Heart right ventricle (tissue), 16 donors: ENCODE measurements around the gene SPECC1L. TPM values are rescaled to one million over a fixed set of nuclear protein-coding genes. Genes with fewer than 3 reads are reported as not detected.

Experiments
- ATAC-seq, 8 donors: fragments of 200-7000 bp; cut with Tn5 transposase; one replicate each; pipeline ENCODE4 v1.9.1; 2020; ENCODE audit warnings: mild to moderate bottlenecking in 8 of 8, moderate library complexity in 8 of 8, moderate number of reproducible peaks in 1 of 8
- DNase-seq, 2 donors: peaks; one replicate each; pipeline ENCODE4 v3.0.0-alpha.2; 2020
- H3K27ac ChIP-seq, 10 donors: fragments of 200-600 bp; sonication (generic) in 2 of 10; one replicate each; pipeline versions ENCODE4 v1.5.0 to v1.8.0; 2020 to 2022; ENCODE audit warnings: mild to moderate bottlenecking in 3 of 10
- H3K27me3 ChIP-seq, 7 donors: fragments of 200-600 bp; one replicate each; pipeline ENCODE4 v1.8.0; 2021 to 2022; ENCODE audit warnings: mild to moderate bottlenecking in 2 of 7
- H3K36me3 ChIP-seq, 9 donors: fragments of 200-600 bp; sonication (generic) in 1 of 9; one replicate each; pipeline versions ENCODE4 v1.5.0 to v1.8.0; 2020 to 2022; ENCODE audit warnings: mild to moderate bottlenecking in 2 of 9
- H3K4me1 ChIP-seq, 9 donors: fragments of 200-600 bp; sonication (generic) in 1 of 9; one replicate each; pipeline versions ENCODE4 v1.5.0 to v1.8.0; 2020 to 2022; ENCODE audit warnings: mild to moderate bottlenecking in 4 of 9
- H3K4me3 ChIP-seq, 10 donors: fragments of 200-600 bp; sonication (generic) in 2 of 10; one replicate each; pipeline versions ENCODE4 v1.5.0 to v1.8.0; 2020 to 2022; ENCODE audit warnings: mild to moderate bottlenecking in 7 of 10, moderate library complexity in 2 of 10
- H3K9me3 ChIP-seq, 11 donors: fragments of 200-600 bp in 10 of 11; sonication (generic) in 2 of 11; one replicate each; pipeline versions ENCODE4 v1.5.0 to v1.8.0; 2013 to 2022; ENCODE audit warnings: mild to moderate bottlenecking in 2 of 11, control low read depth in 1 of 11, moderate library complexity in 1 of 11
- CTCF ChIP-seq, 9 donors: fragments of 200-600 bp; sonication (generic) in 2 of 9; IDR thresholded peaks; one replicate each; pipeline versions ENCODE4 v1.5.0 to v1.8.0; 2021 to 2022; ENCODE audit warnings: antibody characterized with exemption in 9 of 9, mild to moderate bottlenecking in 5 of 9, moderate library complexity in 1 of 9
- WGBS, 2 donors: extraction: QIAGEN DNeasy Blood & Tissue Kit; methylation state at CpG; one replicate each; pipeline ENCODE4 v1.1.7; 2013; ENCODE audit warnings: inconsistent platforms in 1 of 2; 5-methylcytosine and 5-hydroxymethylcytosine counted together
- intact Hi-C, 10 donors: fragments of 100-400 bp; cut with DNase I; formaldehyde crosslinking; loops; one replicate each; pipeline versions ENCODE4 v1.11.1 to v1.14.2; 2022
- polyA plus RNA-seq, 2 donors: library from polyadenylated mRNA; stranded (reverse); fragments of 200-250 nt; gene quantifications; one replicate each; pipeline ENCODE4 v1.2.3, GENCODE V29; 2013
- total RNA-seq, 10 donors: library from RNA; stranded (reverse); fragmentation: NEBNext Ultra II Directional in 3 of 10; extraction: Animal tissue kit (Norgen Biotek cat#: 25700) in 3 of 10; gene quantifications; one replicate each; pipeline versions ENCODE4 v1.2.1 to v1.2.4, GENCODE V29; 2021 to 2023
- donor health status: Arrhythmogenic right ventricular cardiomyopathy.
- donor health status: ischemic (EF 13 %, LVEDD 7.1; RV severe dilation, severe dysfunction).
- donor health status: healthy with polysubstance abuse.
- donor health status: DM: no; HTN: yes; CAD: no.
- donor health status: DM: no; HTN: no; CAD: no.
- donor health status: ischemic (EF 25% LVEDD 6.9; RV normal size, moderate dysfunction).
- donor health status: ischemic (EF 25% LVEDD 5.7; RV mildly dilated, moderate dysfunction).
- donor health status: healthy.
- donor health status: DM: yes; HTN: yes; CAD: no.
- donor health status: Ischemic cardiomyopathy.
- donor health status: ischemic (EF 35%, LVEDD 5.7; RV mildly dilated, moderate dysfunction).
- donor health status: nonischemic (EF 11% LVEDD 7.7; RV severe dilation, severe dysfunction).
- donor health status: DM: yes; HTN: yes; CAD: no.
- donor health status: PGD.
- donor health status: ischemic (EF 29% LVEDD 5.4; RV normal size, mild dysfunction).
- donor health status: nonischemic (EF 23%, LVEDD 6.1; RV moderate dilation, normal function).

SPECC1L gene
- total and polyA plus RNA-seq, 12 donors = 8.3 to 61.7 (median 49.5) TPM

- H3K36me3 ChIP-seq = peaks cover 0 to 48% (median 8%) of the 10 kb centered on the region in 9 donors
- peaks cover under 1 to 83% (median 37%) of the 10 kb centered on the region in 9 donors for H3K4me1 ChIP-seq
- peak overlapping the region in 3 of 10 donors; percentile 2 to 81 (median 34) for H3K27ac ChIP-seq
- no peaks in the 10 kb centered on the region for H3K27me3 ChIP-seq
- no peaks in the 10 kb centered on the region for H3K9me3 ChIP-seq
- intact Hi-C loops = no loop called here
- H3K4me3 ChIP-seq = no peak overlapping the region
- TF ChIP-seq CTCF (IDR thresholded peaks at IDR 0.05) = no peak
- DNase-seq = no peak
- WGBS, 2 donors = 90 to 93% methylated on average over 30 of the region's 30 CpGs
- peak in 1 of 8 donors; percentile 21 for ATAC-seq
Observed at GRCh38 chr22:24440718-24441405, 170.2 kb downstream of the SPECC1L start.

- H3K4me1 ChIP-seq = peaks cover 0 to 75% (median 30%) of the 10 kb centered on the region in 9 donors
- WGBS, 2 donors = 63 to 81% methylated on average over 8 of the region's 8 CpGs
- TF ChIP-seq CTCF (IDR thresholded peaks at IDR 0.05) = no peak
- peaks cover 0 to 48% (median 8%) of the 10 kb centered on the region in 9 donors for H3K36me3 ChIP-seq
- no peaks in the 10 kb centered on the region for H3K27me3 ChIP-seq
- no peak overlapping the region for H3K4me3 ChIP-seq
- intact Hi-C loops = no loop called here
- DNase-seq (peak in 1 of 2 donors; percentile 50), ATAC-seq (peak; percentile 57 to 87 (median 67))
- no peaks in the 10 kb centered on the region for H3K9me3 ChIP-seq
- peak overlapping the region in 8 of 10 donors; percentile 9 to 81 (median 34) for H3K27ac ChIP-seq
Observed at GRCh38 chr22:24441406-24442351, 171.0 kb downstream of the SPECC1L start.

GRCh38 chr22:24442352-24442744 lies 171.7 kb downstream of the SPECC1L start:
- DNase-seq (no peak), ATAC-seq (no peak)
- no peak for TF ChIP-seq CTCF (IDR thresholded peaks at IDR 0.05)
- H3K36me3 ChIP-seq = peaks cover 0 to 48% (median 8%) of the 10 kb centered on the region in 9 donors
- no peaks in the 10 kb centered on the region for H3K27me3 ChIP-seq
- intact Hi-C loops = no loop called here
- H3K4me1 ChIP-seq = peaks cover 0 to 68% (median 30%) of the 10 kb centered on the region in 9 donors
- peak overlapping the region in 7 of 10 donors; percentile 25 to 81 (median 34) for H3K27ac ChIP-seq
- no peaks in the 10 kb centered on the region for H3K9me3 ChIP-seq
- 82 to 83% methylated on average over 8 of the region's 8 CpGs for WGBS, 2 donors
- H3K4me3 ChIP-seq = no peak overlapping the region

GRCh38 chr22:24443668-24444067 lies 173.0 kb downstream of the SPECC1L start:
- DNase-seq = no peak
- intact Hi-C loops = no loop called here
- Histone ChIP-seq H3K36me3 (peaks cover 0 to 37% (median 8%) of the 10 kb centered on the region in 9 donors), H3K9me3 (no peaks in the 10 kb centered on the region), H3K4me1 (peaks cover 0 to 60% (median 30%) of the 10 kb centered on the region in 9 donors), H3K27ac (no peak overlapping the region), H3K27me3 (no peaks in the 10 kb centered on the region), H3K4me3 (no peak overlapping the region)
- ATAC-seq = no peak
- TF ChIP-seq CTCF (IDR thresholded peaks at IDR 0.05) = no peak
